NCI-H1436 treated with DMSO at 0.1 percent for 48 hours (cell line): ENCODE measurements around the gene RSPH10B.
A peak's percentile ranks its signal among the peaks of the same experiment; 100 is the strongest.
"Not testable (repeated sequence)": the region's sequence is repeated elsewhere in the genome, so short reads cannot be mapped to it uniquely, and the experiment has no call there.

Experiments used
- DNase-seq: peaks from one replicate; lab custom pipeline; 2025; lab: John Stamatoyannopoulos, UW

Gene RSPH10B

DNA sequence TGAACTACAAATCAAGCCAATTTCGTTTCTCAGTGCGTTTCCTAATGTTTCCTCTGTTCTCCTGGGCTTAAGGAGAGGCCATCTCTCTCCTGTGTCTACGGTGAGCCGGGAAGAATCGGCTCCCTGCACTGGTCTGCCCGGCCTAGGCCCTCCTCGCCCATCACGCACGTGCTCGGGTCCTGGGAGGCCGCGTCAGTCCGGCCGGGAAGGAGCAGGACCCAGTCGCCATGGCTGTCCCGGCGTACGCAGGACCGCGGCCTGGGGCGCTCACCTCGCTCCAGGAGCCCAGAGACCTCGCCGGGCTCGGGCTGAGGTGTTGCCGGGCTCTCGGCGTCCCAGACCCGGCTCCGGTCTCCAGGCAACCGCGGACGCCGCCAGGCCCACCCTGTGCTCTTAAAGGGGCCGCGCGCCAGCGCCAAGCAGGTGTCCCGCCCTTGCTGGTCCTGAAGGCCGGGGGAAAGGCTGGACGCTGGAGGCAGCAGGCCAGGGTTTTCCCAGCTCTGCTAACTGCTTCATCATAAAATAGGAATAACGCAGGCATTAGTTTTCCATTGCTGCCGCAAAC, at the start of gene RSPH10B:
RSPH10B (minus strand) TSS at position 343 of the 565 bp plus-strand sequence. CDS start 3,573 bp downstream, outside the sequence.
- not testable (repeated sequence) for DNase-seq

GRCh38 chr7:6016653-6016966, 46.1 kb upstream of the RSPH10B start:
- DNase-seq, result no peak

- DNase-seq, result no peak
These were observed 45.6 kb upstream of the RSPH10B start for GRCh38 chr7:6015917-6016652.

DNA sequence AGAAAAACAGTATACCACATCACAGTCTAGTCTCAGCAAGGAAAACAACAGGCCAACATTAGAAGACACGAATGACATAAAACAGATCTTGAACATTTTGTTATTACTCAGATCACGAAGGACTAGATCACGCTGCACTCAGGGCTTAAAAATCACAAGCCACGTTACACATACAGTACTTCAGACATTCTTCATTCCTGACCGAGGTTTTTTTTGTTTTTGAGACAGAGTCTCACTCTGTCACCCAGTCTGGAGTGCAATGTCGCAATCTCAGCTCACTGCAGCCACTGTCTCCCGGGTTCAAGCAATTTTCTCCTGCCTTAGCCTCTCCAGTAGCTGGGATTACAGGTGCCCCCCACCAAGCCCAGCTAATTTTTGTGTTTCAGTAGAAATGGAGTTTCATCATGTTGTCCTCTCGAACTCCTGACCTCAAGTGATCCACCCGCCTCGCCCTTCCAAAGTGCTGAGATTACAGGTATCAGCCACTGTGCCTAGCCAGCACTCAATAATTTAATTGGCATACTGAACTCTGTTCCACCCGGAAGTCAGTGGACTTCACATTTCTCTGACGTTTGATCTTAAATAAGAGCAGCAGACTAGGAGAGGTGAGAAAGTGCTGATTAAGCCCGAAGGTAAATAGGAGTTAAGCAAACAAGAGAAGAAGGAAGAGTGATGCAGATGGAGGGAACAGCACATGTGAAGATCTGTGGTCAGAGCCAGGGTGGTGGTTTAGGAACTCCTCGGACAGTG, 42.0 kb upstream of the RSPH10B start:
- DNase-seq, result no peak

- DNase-seq, result no peak
These were observed 41.1 kb upstream of the RSPH10B start for GRCh38 chr7:6011541-6011940.

DNA sequence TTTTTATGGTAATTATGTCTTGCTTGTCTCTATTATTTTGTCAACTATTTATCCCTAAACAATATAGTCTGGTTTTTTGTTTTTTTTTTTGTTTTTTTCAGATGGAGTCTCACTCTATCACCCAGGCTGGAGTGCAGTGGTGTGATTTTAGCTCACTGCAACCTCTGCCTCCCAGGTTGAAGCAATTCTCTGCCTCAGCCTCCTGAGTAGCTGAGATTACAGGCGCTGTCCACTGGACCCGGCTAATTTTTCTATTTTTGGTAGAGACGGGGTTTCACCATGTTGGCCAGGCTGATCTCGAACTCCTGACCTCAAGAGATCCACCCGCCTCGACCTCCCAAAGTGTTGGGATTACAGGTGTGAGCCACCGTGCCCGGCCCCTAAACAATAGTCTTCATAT, 39.9 kb upstream of the RSPH10B start:
- not testable (repeated sequence) for DNase-seq

- peak; percentile 91 for DNase-seq
These were observed 38.5 kb upstream of the RSPH10B start, which contains the start of the genes AIMP2 and PMS2 for GRCh38 chr7:6008668-6009611. AIMP2 (plus strand) TSS chr7:6009272; CDS start chr7:6009364, 92 bp downstream. PMS2 (minus strand) TSS chr7:6009049; CDS start chr7:6009019, 30 bp downstream.

GRCh38 chr7:6007835-6008590, 37.5 kb upstream of the RSPH10B start:
- not testable (repeated sequence) for DNase-seq

DNA sequence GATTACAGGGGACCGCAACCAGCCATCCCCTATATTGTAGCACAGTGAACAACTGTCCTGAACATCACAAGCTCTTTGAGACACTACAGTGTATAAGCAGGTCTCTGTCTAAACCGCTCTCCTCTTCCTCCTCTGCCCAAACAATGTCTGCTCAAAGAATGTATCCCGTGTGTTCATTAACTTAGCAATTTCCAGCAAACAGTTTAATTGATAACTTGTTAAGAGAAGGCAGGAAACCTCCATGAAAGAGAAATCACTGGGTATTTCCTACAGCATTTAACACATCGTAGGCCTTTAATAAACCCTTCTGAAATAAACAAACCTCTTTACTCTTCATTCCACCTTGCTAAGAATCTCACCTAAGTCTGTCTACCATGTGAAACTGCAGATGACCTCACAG, 36.9 kb upstream of the RSPH10B start:
- no peak for DNase-seq

DNA sequence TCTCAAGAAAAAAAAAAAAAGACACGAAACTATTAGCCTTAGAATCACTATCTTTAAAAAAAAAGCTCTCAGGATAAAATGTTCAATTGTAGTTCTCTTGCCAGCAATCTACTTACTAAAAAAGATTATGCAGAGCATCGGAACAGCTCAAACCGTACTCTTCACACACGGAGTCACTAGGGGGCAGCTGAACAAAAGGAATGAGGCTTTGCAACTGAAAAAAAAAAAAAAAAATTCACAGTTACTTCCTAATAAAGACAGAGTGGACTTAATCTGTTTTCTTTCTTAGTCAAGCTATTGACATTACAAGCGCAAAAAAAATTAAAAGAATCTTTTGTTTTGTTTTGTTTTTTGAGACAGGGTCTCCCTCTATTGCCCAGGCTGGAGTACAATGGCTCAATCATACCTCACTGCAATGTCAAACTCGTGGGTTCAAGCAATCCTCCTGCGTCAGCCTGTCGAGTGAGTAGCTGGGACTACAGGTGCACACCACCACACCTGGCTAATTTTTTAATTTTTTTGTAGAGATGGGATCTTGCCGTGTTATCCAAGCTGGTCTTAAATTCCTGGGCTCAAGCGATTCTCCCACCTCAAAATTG, 26.8 kb upstream of the RSPH10B start:
- DNase-seq, result no peak

DNA sequence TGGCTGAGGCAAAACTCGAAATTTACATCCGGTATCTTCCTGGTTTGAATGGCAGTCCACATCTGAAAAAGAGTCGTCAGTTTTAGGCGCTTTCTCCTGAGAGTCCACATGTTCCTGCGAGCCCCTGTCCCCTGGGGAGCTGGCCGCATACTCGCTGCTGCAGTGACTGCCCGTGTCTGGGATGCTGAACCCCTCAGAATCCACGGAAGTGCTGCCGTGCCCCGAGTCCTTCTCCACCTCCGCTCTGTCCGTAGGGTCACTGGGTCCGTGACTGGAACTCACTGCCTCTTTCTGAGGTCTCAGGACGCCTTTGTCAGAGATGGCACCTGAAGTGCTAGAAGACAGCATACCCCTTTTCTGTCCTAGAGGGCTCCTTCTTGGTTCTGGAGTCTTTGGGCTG, 16.6 kb upstream of the RSPH10B start:
- DNase-seq, result not testable (repeated sequence)

DNA sequence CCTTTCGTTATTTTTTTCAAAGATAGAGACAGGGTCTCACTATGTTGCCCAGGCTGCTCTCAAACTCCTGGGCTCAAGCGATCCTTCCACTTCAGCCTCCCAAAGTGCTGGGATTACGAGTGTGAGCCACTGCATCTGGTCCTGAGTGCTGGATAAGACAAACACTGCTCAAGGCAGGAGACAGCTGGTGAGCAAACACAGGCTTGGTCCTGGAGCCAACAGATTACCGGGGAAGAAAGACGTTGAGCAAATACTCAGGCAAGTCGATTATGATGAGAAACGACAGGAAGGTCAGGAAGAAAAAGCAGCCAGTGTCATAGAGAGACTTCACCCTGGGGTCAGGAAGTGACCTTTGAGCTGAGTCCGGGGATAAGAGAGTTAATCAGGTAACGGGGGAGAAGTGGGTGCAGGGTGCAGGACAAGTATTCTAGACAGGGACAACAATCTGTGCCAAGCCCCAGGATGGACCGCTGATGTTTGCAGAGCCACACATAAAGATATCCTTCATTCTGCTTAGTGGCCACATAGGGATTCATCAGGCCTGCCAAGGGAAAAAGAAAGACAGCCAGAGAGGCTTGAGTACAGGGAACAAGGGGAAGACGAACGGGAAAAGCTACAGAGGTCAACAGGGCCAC, 9.3 kb upstream of the RSPH10B start:
- not testable (repeated sequence) for DNase-seq

DNA sequence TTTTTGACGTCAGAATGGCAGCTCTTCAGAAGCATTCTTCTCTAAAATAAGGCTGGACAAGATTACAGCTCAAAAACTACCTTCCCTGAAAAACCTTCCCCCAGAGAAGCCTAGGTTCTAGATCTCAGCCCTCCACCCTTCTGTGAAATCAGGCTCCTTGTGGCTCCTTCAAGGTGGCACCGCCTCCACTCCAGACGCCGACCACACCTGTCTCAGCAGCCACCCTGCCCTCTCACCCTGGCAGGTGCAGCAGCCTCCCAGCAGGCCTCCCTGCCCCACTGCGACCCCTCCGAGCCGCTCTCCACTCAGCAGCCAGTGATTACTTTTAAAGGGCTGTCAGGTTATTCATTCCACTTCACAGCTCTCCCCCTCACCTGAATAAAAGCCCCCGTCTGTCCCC, 3.1 kb upstream of the RSPH10B start:
- DNase-seq, result not testable (repeated sequence)

DNA sequence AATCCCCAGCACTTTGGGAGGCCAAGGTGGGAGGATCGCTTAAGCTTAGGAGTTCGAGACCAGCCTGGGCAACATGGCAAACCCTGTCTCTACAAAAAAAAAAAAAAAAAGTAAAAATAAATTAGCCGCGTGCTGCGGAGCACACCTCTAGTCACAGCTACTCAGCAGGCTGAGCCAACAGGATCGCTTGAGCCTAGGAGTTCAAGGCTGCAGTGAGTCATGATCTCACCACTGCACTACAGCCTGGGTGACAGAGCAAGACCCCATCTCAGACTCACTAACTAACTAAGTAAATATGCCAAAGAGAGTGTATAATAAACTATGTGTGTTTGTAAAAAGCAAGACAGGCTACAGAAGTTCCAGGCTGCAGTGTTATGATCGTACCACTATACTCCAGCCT, 6.7 kb downstream of the RSPH10B start:
- not testable (repeated sequence) for DNase-seq

DNA sequence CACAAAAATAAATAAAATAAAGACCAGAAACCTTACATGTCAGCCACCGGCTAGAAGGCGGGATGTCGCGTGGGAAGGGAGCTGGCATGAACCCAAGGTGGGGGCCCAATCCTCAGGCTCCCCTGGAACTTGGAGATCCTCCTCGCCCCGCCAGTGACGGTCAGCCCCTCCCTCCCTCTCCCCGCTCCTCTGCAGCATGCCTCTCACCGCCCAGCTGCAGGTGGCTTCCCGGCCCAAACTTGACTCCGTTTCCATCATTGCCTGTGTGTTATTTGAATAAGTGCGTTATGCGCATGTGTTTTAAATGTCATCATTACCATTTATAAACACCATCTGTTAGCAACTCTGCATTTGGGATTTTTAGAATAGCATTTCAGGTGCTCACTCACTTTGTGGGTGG, 7.3 kb downstream of the RSPH10B start:
- not testable (repeated sequence) for DNase-seq

- not testable (repeated sequence) for DNase-seq
These were observed 35.5 kb downstream of the RSPH10B start for GRCh38 chr7:5934945-5935450.

DNA sequence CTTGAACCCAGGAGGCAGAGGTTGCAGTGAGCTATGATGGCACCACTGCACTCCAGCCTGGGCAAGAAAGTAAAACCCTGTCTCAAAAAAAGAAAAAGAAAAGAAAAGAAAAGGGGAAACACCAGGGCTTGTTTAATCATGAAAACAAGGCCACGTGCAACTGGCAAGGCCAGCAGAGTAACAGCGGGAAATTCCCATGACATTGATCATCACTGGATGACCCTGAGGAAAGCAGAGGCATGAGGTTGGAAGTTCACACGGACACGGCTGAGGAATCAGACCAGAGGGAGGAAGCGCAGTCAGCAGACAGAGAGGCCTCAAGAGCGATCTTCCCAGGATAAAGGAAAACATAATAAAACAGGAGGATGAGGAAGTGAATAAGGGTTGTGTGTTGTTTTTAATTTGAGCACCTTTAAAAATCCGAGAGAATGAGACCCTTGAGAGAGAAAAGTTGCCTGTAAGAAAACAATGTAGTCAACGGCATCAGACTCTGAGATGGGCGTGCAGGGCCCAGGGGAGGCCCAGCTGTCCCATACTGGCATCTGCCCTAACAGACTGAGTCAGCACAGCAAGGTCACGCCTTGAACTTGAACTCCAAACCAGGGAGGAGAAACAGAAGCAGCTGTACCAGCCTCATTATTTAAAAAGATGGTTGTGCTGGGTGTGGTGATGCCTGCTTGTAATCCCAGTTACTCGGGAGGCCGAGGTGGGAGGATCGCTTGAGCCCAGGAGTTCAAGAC, 38.4 kb downstream of the RSPH10B start:
- not testable (repeated sequence) for DNase-seq

DNA sequence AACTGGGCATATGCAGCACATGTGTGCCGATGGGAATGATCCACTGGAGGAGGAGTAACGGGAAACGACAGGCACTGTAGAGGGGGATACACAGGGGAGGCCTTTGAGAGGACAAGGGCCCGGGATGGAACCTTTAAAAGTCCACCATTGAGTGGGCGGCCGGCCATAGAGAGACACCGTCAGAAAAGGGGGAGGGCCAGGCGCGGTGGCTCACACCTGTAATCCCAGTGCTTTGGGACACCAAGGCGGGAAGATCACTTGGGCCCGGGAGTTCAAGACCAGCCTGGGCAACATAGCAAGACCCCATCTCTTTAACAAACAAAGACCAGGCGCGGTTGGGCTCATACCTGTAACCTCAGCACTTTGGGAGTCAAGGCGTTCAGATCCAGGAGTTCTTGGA, 39.2 kb downstream of the RSPH10B start:
- not testable (repeated sequence) for DNase-seq

DNA sequence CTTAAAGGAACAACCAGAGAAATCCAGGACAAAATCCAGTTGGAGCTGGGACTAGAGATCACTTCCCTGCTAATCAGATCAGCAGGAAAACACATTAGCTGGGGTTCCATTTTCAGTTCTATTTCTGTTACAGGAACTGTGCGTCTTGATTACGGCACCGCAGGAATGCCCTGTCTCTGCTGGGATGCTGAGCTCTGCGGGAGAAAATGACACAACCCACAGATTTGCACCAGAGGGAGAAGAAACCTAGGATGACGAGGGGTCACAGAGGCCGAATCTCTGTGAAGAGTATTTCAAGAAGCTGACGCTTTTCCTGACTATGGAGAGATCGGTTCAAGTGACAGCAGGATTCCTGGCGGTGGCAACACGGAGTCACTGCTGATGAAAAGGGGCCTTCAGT, 40.2 kb downstream of the RSPH10B start:
- not testable (repeated sequence) for DNase-seq
